ENCODE results near the gene RPL36A.

GRCh38 chrX:101398694-101399093 is 7.9 kb downstream of the RPL36A start:
- TF ChIP-seq POLR2A (IDR thresholded peaks at IDR 0.05) (no peak), EP300 (IDR thresholded peaks at IDR 0.05) (no peak)
- TF ChIP-seq, protein P1, sequence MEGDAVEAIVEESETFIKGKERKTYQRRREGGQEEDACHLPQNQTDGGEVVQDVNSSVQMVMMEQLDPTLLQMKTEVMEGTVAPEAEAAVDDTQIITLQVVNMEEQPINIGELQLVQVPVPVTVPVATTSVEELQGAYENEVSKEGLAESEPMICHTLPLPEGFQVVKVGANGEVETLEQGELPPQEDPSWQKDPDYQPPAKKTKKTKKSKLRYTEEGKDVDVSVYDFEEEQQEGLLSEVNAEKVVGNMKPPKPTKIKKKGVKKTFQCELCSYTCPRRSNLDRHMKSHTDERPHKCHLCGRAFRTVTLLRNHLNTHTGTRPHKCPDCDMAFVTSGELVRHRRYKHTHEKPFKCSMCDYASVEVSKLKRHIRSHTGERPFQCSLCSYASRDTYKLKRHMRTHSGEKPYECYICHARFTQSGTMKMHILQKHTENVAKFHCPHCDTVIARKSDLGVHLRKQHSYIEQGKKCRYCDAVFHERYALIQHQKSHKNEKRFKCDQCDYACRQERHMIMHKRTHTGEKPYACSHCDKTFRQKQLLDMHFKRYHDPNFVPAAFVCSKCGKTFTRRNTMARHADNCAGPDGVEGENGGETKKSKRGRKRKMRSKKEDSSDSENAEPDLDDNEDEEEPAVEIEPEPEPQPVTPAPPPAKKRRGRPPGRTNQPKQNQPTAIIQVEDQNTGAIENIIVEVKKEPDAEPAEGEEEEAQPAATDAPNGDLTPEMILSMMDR (IDR thresholded peaks at IDR 0.05) = no peak

Measured in tibial nerve (tissue), 4 donors.